Eye (tissue), 1 donor: ENCODE measurements around the gene GASK1A.
"Not testable (repeated sequence)": the region's sequence is repeated elsewhere in the genome, so short reads cannot be mapped to it uniquely, and the experiment has no call there.

ENCODE experiments used
- DNase-seq: peaks from one replicate; pipeline ENCODE4 v3.0.0-alpha.2; 2015

Gene GASK1A

DNA sequence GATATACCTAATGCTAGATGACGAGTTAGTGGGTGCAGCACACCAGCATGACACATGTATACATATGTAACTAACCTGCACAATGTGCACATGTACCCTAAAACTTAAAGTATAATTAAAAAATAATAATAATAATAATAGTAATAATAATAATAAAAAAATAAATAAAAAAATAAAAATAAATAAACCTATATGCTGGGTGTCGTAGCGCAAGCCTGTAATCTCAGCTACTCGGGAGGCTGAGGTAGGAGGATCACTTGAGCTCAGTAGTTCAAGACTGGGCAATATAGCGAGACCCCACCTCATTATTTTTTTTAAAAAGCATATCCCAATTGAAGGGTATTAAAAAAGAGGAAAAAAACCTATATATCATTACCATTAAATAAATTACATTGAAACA, 91.6 kb downstream of the GASK1A start:
- DNase-seq = not testable (repeated sequence)

DNA sequence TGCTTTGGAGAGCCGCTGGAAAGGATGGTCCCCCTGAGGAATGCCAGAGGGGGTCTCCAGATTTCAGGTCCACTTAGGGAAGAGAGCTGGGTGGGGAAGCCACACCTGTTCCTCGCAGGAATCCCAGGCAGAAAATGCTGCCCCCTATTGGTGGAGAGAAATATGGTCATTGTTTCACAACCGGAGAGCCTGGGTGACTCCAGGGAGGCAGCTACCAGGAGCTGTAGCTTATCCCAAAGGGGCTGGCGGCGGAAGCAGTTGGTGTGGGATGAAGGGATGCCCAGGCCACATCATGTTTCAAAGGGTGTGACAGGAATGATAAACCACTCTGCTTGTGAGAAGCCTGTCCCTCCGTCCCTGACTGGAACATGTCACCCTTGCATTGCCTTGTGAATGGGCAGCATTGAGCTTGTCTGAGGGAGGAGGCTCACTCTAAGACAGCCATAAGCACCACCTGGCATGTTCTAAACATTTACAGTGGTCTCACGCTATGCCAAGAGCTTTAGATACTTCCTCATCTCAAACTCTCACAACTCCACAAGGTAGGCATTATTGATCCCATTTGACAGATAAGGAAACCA, 92.3 kb downstream of the GASK1A start:
- DNase-seq = no peak

DNA sequence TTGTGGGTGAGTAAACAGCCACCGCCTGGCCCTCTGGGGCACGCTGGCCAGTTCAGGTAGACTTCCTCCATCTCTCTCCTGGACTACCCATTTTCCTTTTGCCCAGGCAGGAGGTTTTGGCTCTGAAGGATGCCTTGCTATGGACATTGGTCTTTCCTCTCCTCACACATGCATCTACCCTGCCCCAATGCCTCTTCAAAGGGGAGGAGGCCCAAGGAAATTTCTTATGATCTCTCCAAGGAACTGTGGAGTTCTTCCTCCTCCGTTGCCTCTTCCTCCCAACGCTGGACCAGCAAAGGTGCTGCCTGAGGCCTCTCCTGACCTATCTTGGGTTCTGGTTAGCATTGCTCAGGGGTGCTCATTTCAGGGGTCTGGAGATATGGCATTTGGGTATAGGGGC, 93.2 kb downstream of the GASK1A start:
- no peak for DNase-seq

DNA sequence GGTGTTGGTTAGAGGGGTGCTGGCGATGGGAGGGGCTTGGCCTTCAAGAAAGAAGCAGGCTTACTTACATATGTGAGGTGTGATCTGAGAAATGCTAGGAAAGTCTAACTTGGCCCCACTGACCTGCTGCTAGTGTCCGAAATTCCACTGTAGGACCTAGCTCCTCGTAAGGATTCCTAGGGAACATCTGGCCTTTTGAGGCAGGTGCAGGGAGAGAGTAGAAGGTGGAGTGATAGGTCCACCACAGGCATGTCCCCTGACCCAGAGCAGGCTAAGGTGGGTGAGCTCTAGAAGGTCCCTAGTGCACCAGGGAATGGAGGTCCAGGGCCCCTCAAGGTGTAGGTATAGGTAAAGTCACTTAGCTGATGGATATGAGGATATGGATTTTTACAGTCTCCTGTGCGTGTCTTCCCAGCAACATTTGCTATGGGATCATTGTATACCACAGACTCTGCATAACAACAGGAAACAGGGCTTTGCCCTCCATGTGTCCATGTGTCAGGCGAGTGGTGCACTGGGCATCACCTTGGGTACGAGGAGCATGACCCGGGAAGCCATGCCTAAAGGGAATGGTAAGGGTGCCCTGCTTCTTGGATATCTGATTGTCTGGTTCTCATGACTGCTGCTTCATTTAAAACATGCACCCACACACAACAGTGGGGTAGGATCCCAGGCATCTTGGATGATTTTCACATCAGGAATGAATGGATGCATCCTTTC, 94.2 kb downstream of the GASK1A start:
- no peak for DNase-seq

DNA sequence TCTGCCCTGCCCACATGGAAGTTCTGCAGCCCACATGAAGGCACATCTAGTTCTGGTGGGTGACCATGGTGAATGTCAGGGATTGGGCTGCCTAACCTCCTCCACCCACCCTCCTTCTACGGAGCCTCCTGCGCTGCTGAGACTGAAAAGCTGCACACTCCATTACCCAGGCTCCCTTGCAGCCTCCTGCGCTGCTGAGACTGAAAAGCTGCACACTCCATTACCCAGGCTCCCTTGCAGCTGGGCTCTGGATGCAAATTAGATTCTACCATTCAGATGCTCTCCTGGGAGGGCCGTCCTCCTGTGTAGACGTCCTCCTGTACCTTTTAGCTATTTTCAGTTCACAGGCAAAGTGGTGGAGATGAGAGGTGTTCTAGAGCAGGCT, 94.7 kb downstream of the GASK1A start:
- no peak for DNase-seq

DNA sequence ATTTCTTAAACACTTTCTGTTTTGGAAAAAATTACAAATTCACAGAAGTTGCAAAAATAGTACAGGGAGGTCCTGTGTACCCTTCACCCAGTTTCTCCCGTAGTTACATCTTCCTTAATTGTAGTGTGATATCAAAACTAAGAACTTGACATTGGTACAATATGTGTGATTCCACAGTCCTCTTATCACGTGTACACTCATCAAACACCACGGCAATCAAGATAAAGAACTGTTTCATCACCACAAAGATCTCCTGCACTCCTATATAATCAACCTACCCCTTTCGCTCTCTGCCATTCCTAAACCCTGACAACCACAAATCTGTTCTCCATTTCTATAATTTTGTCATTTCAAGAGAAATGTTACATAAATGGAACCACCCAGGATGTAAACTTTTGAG, 95.4 kb downstream of the GASK1A start:
- DNase-seq = no peak

DNA sequence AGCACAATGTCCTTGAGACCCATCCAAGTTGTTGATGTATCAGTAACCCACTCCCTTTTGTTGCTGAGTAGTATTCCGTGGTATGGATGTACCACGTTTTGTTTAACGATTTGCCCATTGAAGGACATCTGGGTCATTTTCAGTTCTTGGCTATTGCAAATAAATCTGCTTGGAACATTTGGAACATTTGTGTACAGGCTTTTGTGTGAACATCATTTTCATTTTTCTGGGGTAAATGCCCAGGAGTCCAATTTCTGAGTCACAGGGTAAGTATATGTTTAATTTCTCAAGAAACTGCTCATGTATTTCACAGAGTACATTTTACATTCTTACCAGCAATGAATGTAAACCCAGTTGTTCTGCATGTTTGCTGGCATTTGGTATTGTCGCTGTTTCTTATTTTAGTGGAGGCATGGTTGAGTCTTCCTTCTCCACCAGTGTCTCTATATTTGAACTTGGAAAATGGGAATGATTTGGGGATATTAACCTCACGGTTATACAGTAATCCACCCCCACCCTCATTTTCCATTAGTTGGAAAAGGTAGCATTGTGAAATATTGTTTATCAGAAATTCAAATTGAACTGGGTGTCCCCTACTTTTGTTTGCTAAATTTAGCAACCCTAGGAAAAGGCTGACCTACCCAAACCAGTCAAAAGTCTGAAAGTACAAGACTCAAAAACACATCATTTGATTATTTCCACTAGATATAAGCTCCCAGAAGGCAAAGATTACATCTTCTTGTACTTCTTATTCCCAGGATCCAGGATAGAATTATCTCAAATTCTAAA, 96.0 kb downstream of the GASK1A start:
- no peak for DNase-seq

DNA sequence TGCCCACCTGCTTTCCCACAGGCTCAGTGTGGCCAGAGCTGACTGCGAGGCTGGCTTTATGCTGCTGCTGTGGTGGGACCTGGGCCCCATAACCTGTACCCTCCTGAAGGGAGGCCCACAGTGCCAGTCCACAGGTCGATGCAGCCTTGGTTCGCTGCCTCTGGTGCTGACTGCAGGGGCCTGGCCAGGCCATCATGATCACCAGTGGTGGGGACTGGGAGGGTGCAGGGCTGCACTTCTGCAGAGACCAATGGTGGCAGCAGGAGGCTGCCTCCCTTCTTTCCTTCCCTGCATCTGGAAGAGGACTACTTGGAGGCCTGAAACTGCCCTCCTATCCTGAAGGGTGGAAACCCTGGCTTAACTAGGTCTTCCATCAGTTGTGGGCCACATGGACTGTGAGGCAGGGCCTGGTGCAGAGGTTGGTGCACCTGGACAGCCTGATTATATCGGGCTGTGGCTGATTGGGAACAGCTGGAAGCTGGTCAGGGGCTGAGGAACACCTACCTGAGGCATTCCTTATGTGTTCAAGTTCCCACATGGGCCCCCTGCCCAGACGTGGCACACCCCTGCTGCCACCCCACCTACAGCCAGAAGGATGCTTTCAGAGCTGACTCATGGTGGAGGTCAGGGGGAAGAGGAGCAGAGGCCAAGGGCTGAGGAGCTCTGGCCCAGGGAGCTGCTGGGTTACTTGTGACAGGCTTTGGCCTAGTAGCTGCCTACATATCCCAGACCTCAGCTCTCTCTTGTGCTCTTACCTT, 97.0 kb downstream of the GASK1A start:
- DNase-seq = no peak

DNA sequence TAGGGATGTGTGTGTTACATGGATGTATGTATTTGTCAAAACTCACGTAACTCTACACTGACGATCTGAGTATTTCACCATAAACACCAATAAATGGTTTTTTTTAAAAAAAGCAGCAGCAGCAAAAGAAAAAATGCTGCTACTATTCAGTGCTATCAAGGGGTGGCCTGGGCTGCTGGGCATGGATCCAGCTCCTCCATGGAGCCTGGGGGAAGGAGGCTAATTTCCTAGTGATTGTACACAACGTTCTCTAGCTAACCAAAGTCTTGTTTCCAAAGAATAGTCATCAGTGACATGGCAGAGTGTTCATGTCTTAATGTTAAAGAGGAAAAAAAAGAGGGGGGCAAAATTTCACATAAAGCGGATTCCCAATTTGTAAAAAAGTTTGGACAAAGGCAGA, 97.7 kb downstream of the GASK1A start:
- DNase-seq = no peak

DNA sequence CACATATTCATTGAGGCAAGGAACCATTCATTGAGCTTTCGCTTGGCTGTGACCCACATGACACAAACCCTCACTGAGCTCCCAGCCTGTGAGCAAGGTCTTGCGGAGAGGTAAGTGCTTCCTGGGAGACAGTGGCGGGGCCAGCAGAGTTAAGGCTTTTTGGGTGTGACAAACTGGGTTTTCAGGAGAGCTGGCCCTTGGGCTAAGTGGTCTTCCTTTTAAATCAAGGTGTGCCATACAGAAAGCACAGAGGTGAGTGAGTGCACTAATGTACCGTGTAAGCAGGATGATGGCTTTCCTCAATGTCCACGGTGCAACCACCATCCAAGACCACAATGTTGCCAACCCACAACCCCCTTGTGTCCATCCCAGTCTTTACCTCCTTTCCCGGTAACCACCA, 98.2 kb downstream of the GASK1A start:
- DNase-seq = no peak

DNA sequence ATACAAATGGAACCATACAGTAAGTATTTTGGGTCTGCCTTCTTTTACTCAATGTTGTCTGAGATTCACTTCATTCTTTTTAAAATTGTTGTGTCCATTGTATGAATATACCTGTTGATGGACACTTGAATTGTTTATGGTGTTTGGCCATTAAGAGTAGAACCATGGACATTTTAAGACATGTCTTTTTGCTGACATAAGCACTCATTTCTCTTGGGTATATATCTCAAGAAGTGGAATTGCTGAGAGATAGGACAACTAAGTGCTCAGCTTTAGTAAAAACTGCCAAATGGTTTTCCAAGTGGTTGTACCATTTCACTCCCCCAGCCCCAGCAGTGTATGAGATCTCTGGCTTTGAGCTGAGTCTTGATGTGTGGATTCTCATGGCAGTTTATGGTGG, 98.6 kb downstream of the GASK1A start:
- DNase-seq = no peak

DNA sequence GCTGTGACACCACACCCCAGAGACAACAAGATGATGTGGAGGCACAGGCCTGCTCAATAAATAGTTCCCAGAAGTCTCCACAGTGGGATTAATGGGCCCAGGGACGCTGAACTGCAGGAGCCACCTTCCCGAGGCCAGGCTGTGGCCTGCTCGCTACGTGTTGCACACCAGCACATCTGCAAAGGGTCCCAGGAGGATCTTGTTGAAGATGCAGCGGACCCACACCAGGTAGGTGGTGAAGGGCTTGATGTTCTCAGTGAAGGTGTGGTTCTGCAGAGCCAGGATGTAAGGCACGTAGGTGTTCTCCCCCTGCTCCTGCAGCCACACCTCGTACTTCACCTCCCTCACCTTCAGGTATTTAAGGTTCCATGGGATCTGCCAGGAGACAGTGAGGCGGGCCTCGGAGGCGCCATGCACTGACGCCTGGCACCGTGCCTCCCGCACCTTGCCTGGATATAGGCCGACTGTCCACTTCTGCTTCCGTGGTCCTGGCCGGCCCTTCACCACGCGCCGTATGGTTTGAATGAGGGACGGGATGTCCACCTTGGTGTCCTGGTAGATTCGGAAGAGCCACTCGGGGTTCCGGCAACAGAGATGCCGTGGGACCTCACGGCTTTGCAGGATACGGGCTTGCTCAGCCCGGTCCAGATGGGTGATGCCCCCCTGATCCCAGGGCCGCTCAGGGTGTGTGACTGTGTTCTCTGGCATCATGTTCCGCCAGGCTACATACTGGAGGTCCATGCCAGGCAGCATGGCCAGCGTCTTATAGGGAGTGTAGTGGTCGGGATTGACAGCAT, 100.6 kb downstream of the GASK1A start:
- DNase-seq = no peak

DNA sequence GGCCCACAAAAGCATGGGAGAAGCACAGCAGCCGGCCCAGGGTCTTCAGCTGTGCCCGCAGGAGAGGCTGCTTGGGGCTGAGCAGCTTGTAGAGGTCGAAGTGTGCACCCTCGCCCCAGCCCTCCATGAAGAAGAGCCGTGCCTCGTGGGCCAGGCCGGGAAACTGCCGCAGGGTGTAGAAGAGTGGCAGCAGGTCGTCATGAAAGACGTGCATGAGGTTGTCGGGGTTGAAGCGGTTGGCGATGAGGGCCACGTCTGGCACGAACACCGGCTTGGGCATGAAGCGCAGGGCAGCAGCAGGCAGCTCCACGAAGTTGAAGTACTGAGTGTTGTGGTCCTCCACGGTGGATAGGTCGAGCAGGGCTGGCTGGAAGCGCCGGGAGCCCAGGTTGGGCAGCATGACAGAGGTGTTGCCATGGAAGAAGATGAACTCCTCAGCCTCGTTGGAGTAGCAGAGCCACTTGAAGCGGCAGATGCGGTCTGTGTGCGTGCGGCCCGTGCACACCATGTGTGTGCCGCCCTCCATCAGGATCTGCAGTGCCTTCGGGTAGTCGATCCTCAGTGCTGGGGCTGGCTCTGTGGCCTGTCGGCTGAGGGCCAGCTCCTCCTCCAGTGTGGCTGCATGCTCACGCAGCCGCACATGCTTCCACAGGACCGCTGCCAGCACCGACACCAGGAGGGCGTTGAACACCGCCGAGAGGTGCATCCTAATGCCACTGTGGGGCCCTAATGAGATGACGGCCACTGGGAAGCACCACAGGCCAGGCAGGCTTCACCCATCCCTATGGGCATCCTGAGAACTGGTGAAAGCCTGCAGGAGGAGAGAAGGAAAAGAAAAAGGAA, 101.8 kb downstream of the GASK1A start:
- no peak for DNase-seq

DNA sequence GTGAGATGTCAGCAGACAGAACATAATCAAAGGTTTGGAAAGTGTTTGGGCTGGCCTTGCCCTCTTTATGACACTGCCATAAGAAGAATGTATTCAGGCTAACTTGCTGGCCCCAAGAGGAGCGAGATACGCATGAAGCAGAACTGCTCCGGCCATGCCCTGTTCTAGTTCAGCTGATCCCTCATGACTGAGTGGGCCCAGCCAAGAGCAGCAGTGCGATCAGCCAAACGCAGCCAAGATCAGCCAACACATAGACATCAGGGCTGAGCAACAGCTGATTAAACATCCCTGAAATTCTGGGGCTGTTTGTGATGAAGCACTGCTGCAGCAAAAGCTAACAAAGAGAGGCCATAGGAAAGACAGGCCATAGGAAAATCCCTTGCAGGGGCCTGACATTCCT, 102.7 kb downstream of the GASK1A start:
- no peak for DNase-seq

DNA sequence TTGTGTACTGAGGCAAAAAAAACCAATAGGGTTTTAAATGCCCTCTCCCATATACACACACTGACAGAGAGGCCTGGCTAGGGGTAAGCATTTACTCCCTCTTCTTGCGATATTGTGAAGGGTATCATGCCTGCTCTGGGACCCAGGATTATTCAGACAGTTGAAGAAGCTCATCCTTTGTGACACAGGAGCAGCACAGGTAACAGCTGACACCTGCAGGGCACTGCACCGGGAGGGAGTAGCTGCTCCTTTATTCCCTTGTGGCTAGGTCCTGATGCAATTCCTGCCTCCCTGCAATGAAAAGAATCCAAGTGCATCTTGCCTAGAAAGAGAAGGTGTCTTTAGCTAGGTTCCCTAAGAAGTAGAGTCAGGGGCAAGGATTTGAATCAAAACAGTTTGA, 103.3 kb downstream of the GASK1A start:
- DNase-seq = no peak

DNA sequence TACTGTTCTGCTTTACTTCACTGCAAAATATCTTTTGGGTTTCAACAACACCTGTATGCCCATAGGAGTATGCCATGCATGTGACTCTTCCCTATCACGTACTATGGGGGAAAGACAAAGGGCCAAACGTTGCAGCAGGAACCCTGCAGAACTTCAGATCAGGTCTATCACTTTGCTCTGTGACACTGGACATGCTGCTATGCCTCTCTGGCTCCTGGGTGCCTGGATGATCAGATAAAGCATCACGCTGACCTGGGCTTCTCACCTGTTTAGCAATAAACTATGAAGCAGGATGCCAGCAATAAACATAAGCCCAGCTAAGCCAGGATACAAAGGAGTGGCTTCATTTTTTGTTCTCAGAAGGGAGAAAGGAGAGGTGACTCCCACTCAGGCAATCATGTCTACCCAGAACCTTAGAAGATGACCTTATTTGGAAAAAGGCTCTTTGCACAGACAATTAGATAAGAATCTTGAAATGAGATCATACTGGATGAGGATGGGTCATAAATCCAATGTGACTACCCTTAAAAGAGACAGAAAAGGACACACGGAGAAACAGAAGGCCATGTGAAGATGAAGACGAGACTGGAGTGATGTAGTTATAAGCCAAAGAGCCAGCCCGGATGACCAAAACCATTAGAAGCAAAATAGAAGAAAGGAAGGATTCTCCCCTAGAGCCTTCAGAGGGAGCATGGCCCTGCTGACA, 107.5 kb downstream of the GASK1A start:
- DNase-seq = no peak

DNA sequence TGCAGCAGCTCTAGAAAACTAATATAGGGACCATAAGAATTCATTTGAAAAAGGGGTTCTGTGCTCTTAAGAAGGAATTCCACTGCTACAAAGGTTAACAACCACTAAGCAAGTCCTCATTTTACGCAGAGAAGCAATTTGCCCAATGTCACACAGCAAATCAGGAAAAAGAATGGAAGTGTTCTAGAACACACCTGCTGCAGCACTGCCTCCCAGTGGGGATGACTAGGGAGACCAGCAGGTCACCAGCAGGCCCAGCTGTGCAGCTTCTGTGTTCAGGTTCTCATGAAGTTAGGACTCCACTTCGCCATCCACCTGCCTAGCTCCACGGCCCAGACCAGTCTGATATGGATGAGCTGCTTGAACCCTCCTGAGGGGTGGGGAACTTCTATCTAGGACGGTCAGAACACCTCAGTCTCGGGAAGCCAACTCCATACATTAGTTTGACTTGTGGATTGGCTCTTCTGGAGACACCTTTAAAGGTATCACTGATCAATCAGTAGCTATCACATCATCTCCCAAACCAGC, 108.2 kb downstream of the GASK1A start:
- DNase-seq = no peak

DNA sequence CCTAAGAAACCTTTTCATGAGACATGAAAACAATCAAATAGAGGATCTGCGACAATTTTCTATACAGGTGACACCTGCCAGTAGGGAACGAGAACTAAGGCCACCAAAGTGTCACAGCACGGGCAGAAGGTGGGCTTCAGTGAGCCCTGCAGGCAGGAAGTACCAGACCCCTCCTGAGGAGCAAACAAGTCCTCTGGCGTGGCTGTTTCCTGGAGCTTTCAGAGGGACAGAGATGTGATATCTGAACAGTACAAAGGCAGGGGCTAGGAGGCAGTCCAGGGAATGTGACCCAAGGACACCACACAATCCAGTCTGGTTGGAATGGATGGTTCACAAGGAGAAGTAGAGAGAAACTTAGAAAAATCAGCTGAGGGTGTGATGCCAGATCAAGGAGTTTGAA, 110.0 kb downstream of the GASK1A start:
- no peak for DNase-seq

DNA sequence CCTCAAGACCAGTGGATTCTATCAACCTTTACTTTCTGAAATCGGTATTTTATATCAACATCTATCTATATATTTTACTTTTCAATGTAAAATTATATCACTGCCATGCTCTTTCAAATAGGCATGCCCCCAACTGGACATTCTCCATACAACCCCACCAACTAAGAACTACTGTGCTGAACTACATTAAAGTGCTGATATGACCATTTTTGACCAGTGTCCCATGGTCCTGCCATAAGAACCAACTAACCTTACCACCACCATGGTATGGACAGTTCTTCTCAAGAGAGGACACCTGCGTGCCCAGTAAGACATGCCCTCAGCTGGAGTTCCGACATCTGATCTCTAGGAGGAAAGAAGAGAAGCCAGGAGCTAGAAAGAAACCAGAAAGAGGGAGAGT, 111.1 kb downstream of the GASK1A start:
- DNase-seq = no peak

DNA sequence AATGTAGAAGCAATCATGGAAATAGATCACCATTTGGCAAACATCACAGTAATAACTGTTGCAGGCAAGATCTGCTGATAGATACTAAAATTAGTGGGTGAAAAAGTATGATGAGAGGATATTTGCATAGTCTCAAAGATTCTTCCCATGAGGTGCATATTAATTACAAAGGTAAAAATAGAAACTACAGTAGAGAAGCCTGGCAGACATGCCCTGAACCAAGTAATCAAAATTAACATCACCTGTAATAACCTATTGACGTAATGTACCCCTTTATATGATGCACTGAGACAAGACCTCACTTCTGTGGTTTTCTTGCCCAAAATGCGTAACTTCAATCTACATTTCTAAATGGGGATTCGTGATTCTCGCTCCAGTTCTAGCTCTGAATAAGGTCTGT, 112.4 kb downstream of the GASK1A start:
- DNase-seq = no peak

DNA sequence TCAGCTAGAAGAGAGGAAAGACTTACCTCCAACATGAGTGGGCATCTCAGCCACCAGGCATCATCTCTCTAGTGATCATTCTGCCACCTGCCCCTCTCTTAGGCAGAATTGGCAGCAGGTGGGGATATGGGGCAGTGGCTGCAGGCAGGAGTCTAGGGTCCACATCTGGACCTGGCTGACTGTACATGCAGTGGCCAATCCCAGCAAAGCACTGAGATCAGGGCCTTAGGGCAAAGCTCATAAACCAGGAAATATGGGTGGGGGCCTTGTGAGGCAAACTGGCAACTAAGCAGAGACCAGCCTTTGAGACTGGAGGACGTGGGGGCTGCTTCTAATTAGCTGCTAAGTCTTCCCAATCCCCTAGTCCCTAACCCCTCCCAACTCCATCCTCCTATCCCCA, 113.9 kb downstream of the GASK1A start:
- no peak for DNase-seq
